HUES48 (cell line): ENCODE measurements around the gene ADAT3.
A peak's percentile ranks its signal among the peaks of the same experiment; 100 is the strongest.
"Not testable (repeated sequence)": the region's sequence is repeated elsewhere in the genome, so short reads cannot be mapped to it uniquely, and the experiment has no call there.

Experiments used
- H3K27ac ChIP-seq: one replicate; pipeline ENCODE4 v1.7.0; 2013; ENCODE audit warnings: low read depth, low read length, inconsistent platforms
- H3K27me3 ChIP-seq: 2 replicates; pipeline ENCODE4 v1.6.1; 2013; ENCODE audit warnings: mild to moderate bottlenecking, low read length; ENCODE audit not compliant: control insufficient read depth, insufficient read depth
- H3K36me3 ChIP-seq: 2 replicates; pipeline ENCODE4 v1.6.1; 2013; ENCODE audit warnings: low read length; ENCODE audit not compliant: control insufficient read depth, insufficient read depth
- H3K4me1 ChIP-seq: 2 replicates; pipeline ENCODE4 v1.6.1; 2013; ENCODE audit warnings: mild to moderate bottlenecking, low read length; ENCODE audit not compliant: control insufficient read depth, insufficient read depth
- H3K4me3 ChIP-seq: 2 replicates; pipeline ENCODE4 v1.5.1; 2013; ENCODE audit warnings: mild to moderate bottlenecking, low read depth, low read length
- H3K9ac ChIP-seq: 2 replicates; pipeline ENCODE4 v1.6.1; 2013; ENCODE audit warnings: mild to moderate bottlenecking, low read depth, low read length, moderate library complexity
- H3K9me3 ChIP-seq: 2 replicates; pipeline ENCODE4 v1.6.1; 2013; ENCODE audit warnings: low read length; ENCODE audit not compliant: control insufficient read depth, insufficient read depth

Gene ADAT3

GRCh38 chr19:1868971-1869370, 36.2 kb upstream of the ADAT3 start:
- H3K9me3 ChIP-seq = no peaks in the 10 kb centered on the region
- no peak overlapping the region for H3K9ac ChIP-seq
- H3K36me3 ChIP-seq = peaks cover 12% of the 10 kb centered on the region; the same call in 1 of the 2 replicates
- H3K4me3 ChIP-seq = no peak overlapping the region
- H3K27ac ChIP-seq = no peak overlapping the region
- no peaks in the 10 kb centered on the region for H3K4me1 ChIP-seq
- H3K27me3 ChIP-seq = no peaks in the 10 kb centered on the region

DNA sequence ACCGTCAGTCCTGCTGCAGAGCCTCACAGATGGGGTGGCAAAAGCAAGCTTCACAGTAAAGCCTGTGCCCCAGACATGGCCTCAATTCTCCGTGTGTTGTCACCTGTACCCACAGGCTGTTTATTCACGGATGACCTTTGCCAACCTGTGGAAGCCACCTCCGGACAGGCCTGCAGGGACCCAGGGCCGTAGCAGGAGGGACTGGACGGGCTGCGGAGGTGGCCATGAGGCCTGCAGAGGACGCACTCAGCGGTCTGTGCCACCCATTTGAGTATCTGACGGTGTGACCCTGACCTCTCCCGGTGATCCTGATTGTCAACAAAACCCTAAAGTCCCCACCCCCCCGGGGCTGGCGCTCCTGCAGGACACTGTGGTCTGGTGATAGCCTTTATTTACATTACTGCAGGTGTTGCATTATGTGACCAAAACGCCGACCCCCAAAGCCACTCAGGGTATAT, 34.0 kb upstream of the ADAT3 start:
- Histone ChIP-seq H3K9ac (no peak overlapping the region), H3K27me3 (no peaks in the 10 kb centered on the region), H3K36me3 (peaks cover 12% of the 10 kb centered on the region; the same call in 1 of the 2 replicates), H3K4me1 (peaks cover 7% of the 10 kb centered on the region; the same call in 1 of the 2 replicates), H3K27ac (no peak overlapping the region), H3K9me3 (no peaks in the 10 kb centered on the region), H3K4me3 (no peak overlapping the region)

- Histone ChIP-seq H3K9ac (no peak overlapping the region), H3K36me3 (peaks cover 12% of the 10 kb centered on the region; the same call in 1 of the 2 replicates), H3K9me3 (no peaks in the 10 kb centered on the region), H3K4me1 (peaks cover 7% of the 10 kb centered on the region; the same call in 1 of the 2 replicates), H3K4me3 (no peak overlapping the region), H3K27ac (no peak overlapping the region), H3K27me3 (no peaks in the 10 kb centered on the region)
Observed at GRCh38 chr19:1871630-1872029, 33.6 kb upstream of the ADAT3 start.

GRCh38 chr19:1872807-1873523, 32.2 kb upstream of the ADAT3 start:
- peaks cover 7% of the 10 kb centered on the region; the same call in 1 of the 2 replicates for H3K4me1 ChIP-seq
- no peak overlapping the region for H3K27ac ChIP-seq
- H3K9ac ChIP-seq = no peak overlapping the region
- H3K4me3 ChIP-seq = no peak overlapping the region
- H3K36me3 ChIP-seq = peaks cover 12% of the 10 kb centered on the region; the same call in 1 of the 2 replicates
- H3K27me3 ChIP-seq = no peaks in the 10 kb centered on the region
- H3K9me3 ChIP-seq = no peaks in the 10 kb centered on the region

- H3K4me3 ChIP-seq = peak overlapping the region; percentile 90; the same call in 1 of the 2 replicates
- no peak overlapping the region for H3K27ac ChIP-seq
- H3K27me3 ChIP-seq = no peaks in the 10 kb centered on the region
- H3K4me1 ChIP-seq = peaks cover 7% of the 10 kb centered on the region; the same call in 1 of the 2 replicates
- H3K36me3 ChIP-seq = peaks cover 12% of the 10 kb centered on the region; the same call in 1 of the 2 replicates
- no peaks in the 10 kb centered on the region for H3K9me3 ChIP-seq
- no peak overlapping the region; the same call in 1 of the 2 replicates for H3K9ac ChIP-seq
Observed at GRCh38 chr19:1873524-1874473, 31.4 kb upstream of the ADAT3 start.

DNA sequence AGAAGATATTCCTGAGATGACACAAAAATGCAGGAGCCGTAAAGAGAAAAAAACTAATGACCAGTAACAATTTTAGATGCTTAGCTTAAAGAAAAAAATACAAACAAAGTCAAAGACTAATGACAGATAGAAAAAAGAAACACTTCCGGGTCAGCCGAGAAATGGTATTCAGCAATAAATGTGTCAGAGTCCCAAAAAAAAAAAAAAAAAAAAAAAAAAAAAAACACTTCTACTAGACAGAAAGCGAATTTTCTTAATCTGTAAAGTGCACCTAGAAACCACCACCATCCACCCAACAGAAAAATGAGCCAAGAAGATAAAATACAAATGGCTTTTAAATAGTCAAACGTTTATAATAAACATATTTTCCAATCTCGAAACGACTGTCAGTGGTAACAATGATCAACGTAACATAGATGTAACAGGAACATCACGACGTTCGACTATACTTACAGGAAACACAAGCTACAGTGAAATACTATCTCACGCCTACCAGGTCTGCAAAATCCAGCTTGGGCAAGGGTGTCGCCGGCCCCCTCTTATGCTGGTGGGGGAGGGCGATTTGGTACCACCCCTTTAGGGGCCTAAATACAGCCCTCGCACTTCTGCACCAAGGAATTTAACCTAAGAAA, 30.5 kb upstream of the ADAT3 start:
- H3K4me3 ChIP-seq = peak overlapping the region; percentile 90
- H3K9me3 ChIP-seq = no peaks in the 10 kb centered on the region
- peaks cover 7% of the 10 kb centered on the region; the same call in 1 of the 2 replicates for H3K4me1 ChIP-seq
- no peak overlapping the region for H3K9ac ChIP-seq
- H3K27me3 ChIP-seq = no peaks in the 10 kb centered on the region
- H3K27ac ChIP-seq = no peak overlapping the region
- peaks cover 12% of the 10 kb centered on the region; the same call in 1 of the 2 replicates for H3K36me3 ChIP-seq

DNA sequence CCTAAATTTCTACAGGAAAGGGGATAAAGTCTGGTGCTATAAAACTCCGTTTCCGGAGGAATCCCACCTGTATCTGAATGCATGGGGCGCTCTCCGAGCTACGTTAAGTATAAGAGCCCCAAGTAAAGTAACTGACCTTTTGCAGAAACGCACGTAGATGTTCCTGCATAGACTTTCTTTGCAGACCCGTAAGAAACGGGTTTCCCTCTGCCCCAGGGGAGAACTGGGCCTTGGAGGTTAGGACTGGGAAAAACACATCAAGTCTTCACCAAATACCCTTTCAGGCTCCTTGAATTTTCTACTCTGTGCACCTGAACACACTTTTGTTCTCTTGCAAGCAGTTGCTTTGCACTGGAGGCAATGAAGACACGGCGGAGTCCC, 29.9 kb upstream of the ADAT3 start:
- not testable (repeated sequence) for H3K9me3 ChIP-seq, H3K4me1 ChIP-seq, H3K27me3 ChIP-seq
- H3K9ac ChIP-seq = peak overlapping the region; percentile 83
- peaks cover 12% of the 10 kb centered on the region; the same call in 1 of the 2 replicates for H3K36me3 ChIP-seq
- peak overlapping the region; percentile 92 for H3K27ac ChIP-seq
- H3K4me3 ChIP-seq = peak overlapping the region; percentile 90

DNA sequence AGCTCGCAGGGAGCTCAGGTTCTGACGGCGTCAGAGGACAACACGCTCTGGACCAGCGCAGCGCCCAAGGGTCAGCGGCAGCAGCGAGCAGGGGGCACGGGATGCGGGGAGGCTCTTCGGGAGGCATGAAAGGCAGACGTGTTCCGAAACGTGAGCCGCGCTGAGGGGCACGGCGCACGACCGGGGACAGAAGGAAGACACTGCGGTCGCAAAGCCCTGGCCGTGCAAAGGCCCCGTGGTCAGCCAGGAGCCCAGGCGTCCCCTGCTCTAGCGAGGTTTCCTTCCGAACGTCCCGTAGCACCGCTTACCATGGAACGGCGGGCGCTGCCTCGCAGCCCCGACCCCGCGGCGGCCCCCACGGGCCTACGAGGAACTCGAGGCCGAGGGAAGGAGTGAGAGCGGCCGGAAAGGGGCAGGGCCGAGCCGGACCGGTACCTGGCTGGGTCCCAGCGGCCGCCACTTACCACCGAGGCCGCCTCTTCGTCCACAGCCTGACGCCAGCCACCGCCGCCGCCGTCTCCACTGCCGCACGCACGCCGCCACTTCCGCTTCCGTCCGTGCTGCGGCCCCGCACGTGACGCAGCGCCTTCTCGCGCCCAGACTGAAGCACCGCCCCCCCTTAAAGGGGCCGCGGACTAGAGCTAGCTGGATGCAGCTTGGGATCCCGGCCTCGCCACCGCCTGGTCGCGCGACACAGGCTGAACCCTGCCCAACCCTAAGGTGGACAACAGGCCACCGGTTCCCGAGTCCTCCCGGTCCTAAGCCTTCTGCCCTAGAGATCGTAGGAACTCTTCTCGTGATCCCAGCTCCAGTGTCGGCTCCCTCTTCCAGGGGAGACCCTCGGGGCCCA, 29.3 kb upstream of the ADAT3 start:
- peak overlapping the region; percentile 92 for H3K27ac ChIP-seq
- peak overlapping the region; percentile 90 for H3K4me3 ChIP-seq
- H3K4me1 ChIP-seq = peaks cover 7% of the 10 kb centered on the region; the same call in 1 of the 2 replicates
- H3K9me3 ChIP-seq = no peaks in the 10 kb centered on the region
- peak overlapping the region; percentile 83 for H3K9ac ChIP-seq
- H3K36me3 ChIP-seq = peaks cover 12% of the 10 kb centered on the region; the same call in 1 of the 2 replicates
- H3K27me3 ChIP-seq = no peaks in the 10 kb centered on the region

DNA sequence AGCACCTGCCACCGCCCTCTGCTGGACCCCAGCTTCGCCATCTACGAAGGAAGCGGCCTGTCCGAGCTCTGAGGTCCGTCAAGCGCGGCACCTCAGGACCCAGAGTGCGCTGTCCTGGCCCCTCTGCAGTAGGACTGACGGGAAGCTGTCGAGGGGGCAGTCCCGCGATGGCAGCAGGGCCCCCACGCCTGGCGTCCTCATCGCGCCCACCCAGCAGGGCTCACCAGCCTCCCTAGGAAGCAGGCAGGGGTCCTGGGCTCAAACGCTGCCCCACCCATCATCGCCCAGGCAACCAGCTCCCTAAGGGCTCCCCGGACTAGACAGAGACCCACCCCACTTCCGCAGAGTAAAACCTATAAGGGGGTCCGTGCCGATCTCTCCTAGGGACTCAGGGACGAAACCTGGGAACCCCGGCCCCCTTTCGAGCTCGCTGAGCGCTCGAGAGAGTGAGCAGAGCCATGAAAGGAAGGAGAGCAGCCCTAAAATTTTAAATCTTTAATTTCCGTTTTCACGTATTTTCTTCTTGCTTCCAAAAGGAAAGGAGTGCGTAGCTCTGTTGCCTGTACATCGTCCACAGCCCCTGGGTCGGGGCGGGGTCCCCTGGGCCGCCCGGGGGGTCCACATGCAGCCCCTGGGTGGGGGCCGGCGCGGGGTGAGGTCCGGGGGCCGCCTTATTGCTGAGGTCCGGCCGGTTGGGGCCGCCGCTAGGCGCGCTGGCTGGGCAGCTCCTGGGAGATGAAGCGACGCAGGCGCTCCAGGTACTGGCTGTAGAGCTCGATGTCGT, 28.5 kb upstream of the ADAT3 start:
- H3K4me3 ChIP-seq = peak overlapping the region; percentile 90
- peak overlapping the region; percentile 92 for H3K27ac ChIP-seq
- H3K9me3 ChIP-seq, H3K27me3 ChIP-seq, H3K4me1 ChIP-seq: not testable (repeated sequence)
- peak overlapping the region; percentile 83; the same call in 1 of the 2 replicates for H3K9ac ChIP-seq
- peaks cover 12% of the 10 kb centered on the region; the same call in 1 of the 2 replicates for H3K36me3 ChIP-seq
